GM19438 (cell line): ENCODE results near the gene LRRC58.

ENCODE experiments used
- ATAC-seq: cut with Tn5 transposase; IDR thresholded peaks from one replicate; pipeline ENCODE4 v1.9.1; 2021; ENCODE audit warnings: low read depth; ENCODE audit not compliant: unreplicated experiment

Gene LRRC58

DNA sequence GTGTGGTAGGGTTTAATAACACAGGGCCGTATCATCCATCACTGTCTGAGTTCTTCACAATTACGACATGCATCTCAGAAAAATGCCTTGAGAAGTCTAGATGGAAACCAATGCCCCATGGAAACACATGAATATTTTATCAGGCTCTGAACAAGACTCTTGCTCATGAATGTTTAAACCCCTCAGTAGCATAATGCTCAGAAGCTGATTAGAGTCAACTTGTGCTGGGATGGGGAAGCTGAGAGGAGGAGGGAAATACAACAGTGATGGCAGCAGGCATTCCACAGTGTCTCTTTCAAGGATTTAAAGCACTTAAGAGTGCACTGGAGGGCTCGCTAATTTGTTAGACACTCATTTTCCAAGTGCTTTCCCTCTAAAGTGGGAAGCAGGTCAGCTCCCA lies 67.9 kb downstream of the LRRC58 start:
- ATAC-seq, result no peak

DNA sequence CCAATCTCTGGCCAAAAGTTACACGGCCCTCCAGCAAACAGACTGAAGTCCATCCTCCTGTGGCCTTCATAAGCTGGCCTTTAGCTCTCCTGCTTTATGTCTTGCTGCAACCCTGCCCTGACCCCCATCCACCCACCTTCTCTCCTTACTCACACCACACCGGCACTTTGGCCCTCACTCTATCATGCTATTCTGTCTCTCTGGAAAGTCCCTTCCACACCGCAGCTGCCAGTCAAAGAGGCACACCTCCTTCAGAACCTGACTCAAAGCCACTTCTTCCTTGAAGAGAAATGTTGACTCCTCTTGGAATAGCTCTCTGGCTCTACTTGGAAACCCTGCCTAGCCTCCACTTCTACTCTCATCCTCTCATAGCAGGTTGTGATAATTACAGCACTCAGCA lies 68.6 kb downstream of the LRRC58 start:
- no peak for ATAC-seq

DNA sequence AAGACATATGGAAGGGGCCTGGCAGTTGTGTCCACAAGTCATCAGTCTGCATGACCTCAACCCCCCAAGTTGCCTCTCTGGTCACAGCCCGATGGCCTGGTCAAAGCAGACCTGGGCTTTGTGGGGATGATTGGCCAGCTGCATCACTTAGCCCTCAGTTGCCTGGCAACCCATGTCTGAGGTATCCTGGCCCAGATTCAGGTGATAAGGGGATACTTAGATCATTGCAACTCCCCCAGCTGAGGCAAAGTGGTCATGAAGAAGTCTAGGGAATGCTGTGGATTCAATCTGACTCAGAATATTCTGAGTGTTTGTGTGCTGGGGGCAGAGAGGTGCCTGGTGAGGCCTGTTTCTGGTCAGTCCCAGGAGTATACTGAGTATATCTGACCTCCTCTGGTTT lies 69.1 kb downstream of the LRRC58 start:
- no peak for ATAC-seq

DNA sequence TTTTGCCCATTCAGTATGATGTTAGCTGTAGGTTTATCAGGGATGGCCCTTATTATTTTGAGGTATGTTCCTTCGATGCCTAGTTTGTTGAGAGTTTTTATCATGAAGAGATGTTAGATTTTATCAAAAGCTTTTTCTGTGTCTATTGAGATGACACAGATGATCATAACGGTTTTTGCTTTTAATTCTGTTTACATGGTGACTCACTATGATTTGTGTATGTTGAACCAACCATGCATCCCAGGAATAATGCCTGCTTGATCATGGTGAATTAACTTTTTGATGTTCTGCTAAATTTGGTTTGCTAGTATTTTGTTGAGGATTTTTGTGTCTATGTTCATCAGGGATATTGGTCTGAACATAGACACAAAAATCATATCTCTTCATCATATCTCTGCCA lies 72.4 kb downstream of the LRRC58 start:
- no peak for ATAC-seq

DNA sequence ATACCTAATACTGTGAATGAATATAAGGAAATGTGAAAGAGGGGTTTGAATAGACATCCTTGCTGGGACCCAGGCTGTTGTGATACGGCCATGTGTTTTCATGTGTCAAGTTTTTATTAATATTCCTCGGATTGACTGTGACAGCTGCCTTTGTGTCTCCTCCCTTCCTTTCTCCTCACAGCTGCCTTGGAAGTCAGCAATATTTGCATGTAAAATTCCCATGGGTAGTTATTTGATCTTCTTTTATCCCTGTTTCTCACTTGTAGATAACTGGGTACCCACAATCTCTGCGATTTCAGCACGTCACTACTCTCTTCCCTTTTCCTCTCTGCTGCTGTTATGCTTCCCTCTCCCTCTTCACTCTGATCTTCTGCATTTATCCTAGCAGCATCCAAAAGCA lies 73.5 kb downstream of the LRRC58 start:
- no peak for ATAC-seq

DNA sequence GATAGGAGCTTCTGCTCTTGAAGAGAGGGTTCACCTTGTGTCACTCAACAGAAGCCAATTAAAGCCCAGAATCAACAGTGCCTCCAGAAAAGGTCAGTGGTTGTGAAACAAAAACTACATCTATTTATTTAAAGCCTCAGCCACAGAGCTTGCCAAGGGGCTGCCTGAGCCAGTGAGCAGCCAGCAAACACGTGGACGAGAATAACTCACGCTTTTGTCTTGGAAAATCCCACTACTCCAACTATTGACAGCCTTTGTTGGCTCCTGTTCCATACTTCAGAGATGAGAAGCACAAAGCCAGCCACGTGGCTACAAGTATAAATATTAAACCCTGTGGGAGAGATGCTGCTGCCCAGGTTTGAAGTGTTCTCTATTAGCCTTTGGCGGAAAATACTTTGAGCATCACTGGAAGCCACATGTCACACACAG lies 74.4 kb downstream of the LRRC58 start:
- no peak for ATAC-seq
